CD14-positive monocyte (primary cell): ENCODE measurements around the gene IER5L. TPM values are rescaled to one million over a fixed set of nuclear protein-coding genes. Genes with fewer than 3 reads are reported as not detected.

ENCODE experiments used
- DNase-seq, 3 donors: peaks; one replicate each; pipeline ENCODE4 v3.0.0-alpha.2; 2011 to 2022
- H2AFZ ChIP-seq: 2 replicates; pipeline ENCODE4 v1.6.0; 2012; ENCODE audit warnings: mild to moderate bottlenecking, low read depth, low read length, inconsistent platforms; ENCODE audit not compliant: insufficient read depth, poor library complexity, severe bottlenecking
- H3K27ac ChIP-seq, 2 donors: 1 replicate in 1 of 2; 2 replicates in 1 of 2; pipeline ENCODE4 v1.5.1; 2012 to 2013; ENCODE audit warnings: low read length in 2 of 2, control low read depth in 1 of 2, inconsistent platforms in 1 of 2, low read depth in 1 of 2, mild to moderate bottlenecking in 1 of 2
- H3K27me3 ChIP-seq, 2 donors: one replicate each; pipeline versions ENCODE4 v1.6.0 to v1.6.1; 2011 to 2013; ENCODE audit warnings: low read length in 2 of 2; ENCODE audit not compliant: control insufficient read depth in 2 of 2, insufficient read depth in 2 of 2
- H3K36me3 ChIP-seq, 2 donors: replicated peaks in 1 of 2; 1 replicate in 1 of 2; 2 replicates in 1 of 2; pipeline versions ENCODE4 v1.5.1 to v1.6.1; 2012 to 2013; ENCODE audit warnings: low read length in 2 of 2, control low read depth in 1 of 2, inconsistent platforms in 1 of 2, mild to moderate bottlenecking in 1 of 2; ENCODE audit not compliant: insufficient read depth in 2 of 2, control insufficient read depth in 1 of 2
- H3K4me1 ChIP-seq, 2 donors: 1 replicate in 1 of 2; 2 replicates in 1 of 2; pipeline versions ENCODE4 v1.5.1 to v1.6.1; 2012 to 2013; ENCODE audit warnings: low read length in 2 of 2, control low read depth in 1 of 2, inconsistent platforms in 1 of 2, mild to moderate bottlenecking in 1 of 2, moderate library complexity in 1 of 2; ENCODE audit not compliant: insufficient read depth in 2 of 2, control insufficient read depth in 1 of 2
- H3K4me2 ChIP-seq: replicated peaks from 2 replicates; pipeline ENCODE3; 2012; ENCODE audit warnings: low read length, moderate library complexity, mild to moderate bottlenecking; ENCODE audit not compliant: poor library complexity, severe bottlenecking; ENCODE audit errors: extremely low read depth
- H3K4me3 ChIP-seq, 3 experiments: fragments of 200-600 bp in 1 of 3; sonication (generic) in 1 of 3; replicated peaks in 1 of 3; 1 replicate in 2 of 3; 2 replicates in 1 of 3; pipeline ENCODE4 v1.5.1; 2011 to 2013; ENCODE audit warnings: low read length in 3 of 3, mild to moderate bottlenecking in 3 of 3, control low read depth in 2 of 3, low read depth in 2 of 3, inconsistent platforms in 1 of 3, moderate library complexity in 1 of 3
- H3K79me2 ChIP-seq: 2 replicates; pipeline ENCODE4 v1.6.0; 2012; ENCODE audit warnings: mild to moderate bottlenecking, control low read depth, inconsistent platforms, low read length, moderate library complexity; ENCODE audit not compliant: insufficient read depth
- H3K9ac ChIP-seq: 2 replicates; pipeline ENCODE4 v1.6.0; 2017; ENCODE audit warnings: low read length, mild to moderate bottlenecking; ENCODE audit not compliant: insufficient read depth, poor library complexity, severe bottlenecking
- H3K9me3 ChIP-seq, 2 donors: replicated peaks in 1 of 2; 1 replicate in 1 of 2; 2 replicates in 1 of 2; pipeline versions ENCODE4 v1.5.1 to v1.6.1; 2012 to 2013; ENCODE audit warnings: low read length in 2 of 2, control low read depth in 1 of 2; ENCODE audit not compliant: control insufficient read depth in 1 of 2, insufficient read depth in 1 of 2
- H4K20me1 ChIP-seq: 2 replicates; pipeline ENCODE4 v1.6.0; 2012; ENCODE audit warnings: mild to moderate bottlenecking, low read length, control low read depth, moderate library complexity; ENCODE audit not compliant: insufficient read depth
- H3K27ac Mint-ChIP-seq, 7 donors: one replicate each; pipeline ENCODE4 v1.8.0; 2020; ENCODE audit warnings: mild to moderate bottlenecking in 7 of 7, mixed read lengths in 7 of 7, moderate library complexity in 6 of 7, inconsistent platforms in 2 of 7
- H3K27me3 Mint-ChIP-seq, 3 donors: one replicate each; pipeline ENCODE4 v1.8.0; 2021 to 2022; ENCODE audit warnings: low read depth in 3 of 3, mild to moderate bottlenecking in 3 of 3, mixed read lengths in 3 of 3, moderate library complexity in 3 of 3, inconsistent platforms in 1 of 3
- H3K36me3 Mint-ChIP-seq, 2 donors: one replicate each; pipeline ENCODE4 v1.8.0; 2020; ENCODE audit warnings: mixed read lengths in 2 of 2, inconsistent platforms in 1 of 2, mild to moderate bottlenecking in 1 of 2
- H3K4me1 Mint-ChIP-seq: one replicate; pipeline ENCODE4 v1.8.0; 2020; ENCODE audit warnings: mild to moderate bottlenecking, mixed read lengths
- H3K4me3 Mint-ChIP-seq, 2 donors: one replicate each; pipeline ENCODE4 v1.8.0; 2020; ENCODE audit warnings: mild to moderate bottlenecking in 2 of 2, mixed read lengths in 2 of 2, moderate library complexity in 1 of 2
- H3K9me3 Mint-ChIP-seq, 7 donors: one replicate each; pipeline ENCODE4 v1.8.0; 2020 to 2022; ENCODE audit warnings: mixed read lengths in 7 of 7, mild to moderate bottlenecking in 6 of 7, moderate library complexity in 6 of 7, inconsistent platforms in 2 of 7
- WGBS: methylation state at CpG from one replicate; pipeline ENCODE4 v1.1.5; 2013; ENCODE audit warnings: missing lambda C conversion rate; ENCODE audit not compliant: insufficient coverage; 5-methylcytosine and 5-hydroxymethylcytosine counted together
- intact Hi-C, 2 donors: fragments of 100-400 bp; cut with micrococcal nuclease; formaldehyde crosslinking; loops; one replicate each; pipeline versions ENCODE4 v1.15.0 to v1.15.1; 2023
- polyA plus RNA-seq, 3 donors: library from polyadenylated mRNA; depleted of rRNA in 1 of 3; unstranded in 2 of 3; stranded (reverse) in 1 of 3; fragments of 300-500 nt in 2 of 3; fragments of >200 nt in 1 of 3; fragmentation: Illumina TruSeq in 2 of 3; gene quantifications; 1 replicate in 2 of 3; 2 replicates in 1 of 3; pipeline ENCODE4 v1.2.3, GENCODE V29; 2012 to 2021
- TF ChIP-seq, protein P1 (sequence below): fragments of 200-600 bp; IDR thresholded peaks from one replicate; pipeline ENCODE4 v1.8.0; 2022; ENCODE audit warnings: antibody characterized with exemption, mild to moderate bottlenecking

The IER5L gene
- polyA plus RNA-seq, 3 donors: 0.36 to 15.5 (median 0.79) TPM

DNA sequence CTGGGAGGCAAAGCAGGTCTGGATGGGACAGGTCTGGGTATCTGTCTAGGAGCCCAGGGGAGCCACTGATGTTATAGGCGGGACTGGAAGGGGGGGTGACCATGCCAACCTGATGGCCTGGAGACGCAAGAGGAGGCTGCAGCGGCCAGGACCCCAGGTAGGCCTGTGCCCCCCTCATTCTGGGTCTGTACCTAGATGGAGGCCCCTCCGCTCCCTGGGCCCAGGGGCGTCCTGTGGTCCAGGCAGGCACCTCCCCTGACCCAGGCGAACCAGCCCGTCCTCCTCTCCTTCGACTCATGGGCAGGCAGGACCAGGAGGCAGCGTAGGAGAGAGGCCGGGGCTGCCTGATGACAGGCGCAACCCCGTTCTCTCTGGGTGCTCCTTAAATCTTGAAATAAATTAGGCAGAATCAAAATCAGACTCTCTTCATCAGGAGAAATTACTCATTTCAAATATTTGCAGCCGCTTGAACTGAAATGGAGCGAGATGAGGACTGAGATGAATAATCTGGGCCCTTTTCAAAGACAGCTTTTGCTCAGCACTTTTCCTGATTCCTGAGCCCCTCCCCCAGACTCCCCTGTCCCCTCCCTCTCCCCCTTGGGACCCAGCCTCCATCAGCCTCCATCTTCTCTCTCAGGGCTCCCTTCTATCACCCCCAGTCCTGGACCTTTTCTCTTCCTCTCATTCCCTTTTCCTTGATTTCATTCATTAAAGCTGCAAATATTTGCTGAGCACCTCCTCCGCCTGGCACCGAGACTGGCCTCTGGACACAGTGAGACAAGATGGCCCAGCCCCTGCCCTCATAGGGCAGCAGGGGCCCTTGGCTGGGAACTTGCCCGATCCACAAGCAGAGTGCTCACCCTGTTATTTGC lies 46.8 kb upstream of the IER5L start:
- Histone ChIP-seq H3K36me3 (no peaks in the 10 kb centered on the region), H3K9me3 (no peaks in the 10 kb centered on the region), H3K4me2 (no peak overlapping the region), H3K79me2 (no peaks in the 10 kb centered on the region), H3K27me3 (no peaks in the 10 kb centered on the region), H3K4me1 (peaks cover 6 to 7% of the 10 kb centered on the region in 2 donors), H2AFZ (no peak overlapping the region), H3K27ac (no peak overlapping the region), H4K20me1 (no peaks in the 10 kb centered on the region), H3K9ac (no peak overlapping the region), H3K4me3 (no peak overlapping the region)
- no peaks in the 10 kb centered on the region for H3K36me3 Mint-ChIP-seq
- no peak for DNase-seq
- peak overlapping the region in 1 of 7 donors; percentile 75 for H3K27ac Mint-ChIP-seq
- H3K4me1 Mint-ChIP-seq: peaks cover 7% of the 10 kb centered on the region
- TF ChIP-seq, protein P1, sequence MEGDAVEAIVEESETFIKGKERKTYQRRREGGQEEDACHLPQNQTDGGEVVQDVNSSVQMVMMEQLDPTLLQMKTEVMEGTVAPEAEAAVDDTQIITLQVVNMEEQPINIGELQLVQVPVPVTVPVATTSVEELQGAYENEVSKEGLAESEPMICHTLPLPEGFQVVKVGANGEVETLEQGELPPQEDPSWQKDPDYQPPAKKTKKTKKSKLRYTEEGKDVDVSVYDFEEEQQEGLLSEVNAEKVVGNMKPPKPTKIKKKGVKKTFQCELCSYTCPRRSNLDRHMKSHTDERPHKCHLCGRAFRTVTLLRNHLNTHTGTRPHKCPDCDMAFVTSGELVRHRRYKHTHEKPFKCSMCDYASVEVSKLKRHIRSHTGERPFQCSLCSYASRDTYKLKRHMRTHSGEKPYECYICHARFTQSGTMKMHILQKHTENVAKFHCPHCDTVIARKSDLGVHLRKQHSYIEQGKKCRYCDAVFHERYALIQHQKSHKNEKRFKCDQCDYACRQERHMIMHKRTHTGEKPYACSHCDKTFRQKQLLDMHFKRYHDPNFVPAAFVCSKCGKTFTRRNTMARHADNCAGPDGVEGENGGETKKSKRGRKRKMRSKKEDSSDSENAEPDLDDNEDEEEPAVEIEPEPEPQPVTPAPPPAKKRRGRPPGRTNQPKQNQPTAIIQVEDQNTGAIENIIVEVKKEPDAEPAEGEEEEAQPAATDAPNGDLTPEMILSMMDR: no peak
- peaks cover 0 to 1% (median 0%) of the 10 kb centered on the region in 7 donors for H3K9me3 Mint-ChIP-seq
- no peak overlapping the region for H3K4me3 Mint-ChIP-seq
- intact Hi-C loops: no loop called here
- WGBS: 95% methylated on average over 12 of the region's 17 CpGs
- H3K27me3 Mint-ChIP-seq: peaks cover 0 to 9% (median 1%) of the 10 kb centered on the region in 3 donors

DNA sequence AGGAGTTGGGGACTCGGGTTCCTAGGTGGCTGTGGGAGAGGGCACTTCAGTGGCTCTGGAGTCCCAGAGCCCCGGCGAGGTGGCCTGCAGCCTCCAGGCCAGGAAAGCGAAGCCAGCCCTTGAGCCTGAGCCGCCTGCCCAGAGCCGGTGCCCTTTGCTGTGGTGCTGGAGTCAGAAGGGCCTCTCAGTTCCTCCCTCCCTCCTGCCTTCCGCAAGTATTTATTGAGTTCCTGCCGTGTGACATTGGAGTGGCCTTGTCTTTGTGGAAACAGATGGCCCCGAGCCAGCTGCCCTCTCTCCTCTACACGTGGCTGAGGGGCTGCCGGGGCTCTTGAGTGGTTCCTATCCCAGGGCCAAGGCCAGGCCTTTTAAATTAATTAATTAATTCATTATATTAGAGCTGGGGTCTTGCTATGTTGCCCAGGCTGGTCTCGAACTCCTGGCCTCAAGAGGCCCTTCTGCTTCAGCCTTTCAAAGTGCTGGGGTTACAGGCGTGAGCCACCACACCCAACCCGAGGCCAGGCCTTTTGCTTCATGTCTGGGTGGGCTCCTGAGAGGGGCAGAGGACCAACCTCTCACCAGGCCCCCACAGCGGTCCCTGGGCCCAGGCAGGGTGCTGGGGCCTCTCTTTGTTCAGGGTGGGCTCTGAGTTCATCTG lies 45.6 kb upstream of the IER5L start:
- intact Hi-C loops: no loop called here

More for the DNA sequence above, 45.6 kb upstream of the IER5L start:
- H3K36me3 ChIP-seq: no peaks in the 10 kb centered on the region
- peaks cover 6 to 7% of the 10 kb centered on the region in 2 donors for H3K4me1 ChIP-seq
- Mint-ChIP-seq H3K27ac (no peak overlapping the region), H3K27me3 (peaks cover 0 to 4% (median 1%) of the 10 kb centered on the region in 3 donors), H3K36me3 (no peaks in the 10 kb centered on the region), H3K4me3 (no peak overlapping the region), H3K4me1 (peaks cover 7% of the 10 kb centered on the region), H3K9me3 (peaks cover 0 to 1% (median 0%) of the 10 kb centered on the region in 7 donors)
- WGBS: 98% methylated on average over 7 of the region's 15 CpGs
- H3K9me3 ChIP-seq: no peaks in the 10 kb centered on the region
- no peaks in the 10 kb centered on the region for H3K27me3 ChIP-seq
- no peak overlapping the region for H3K4me2 ChIP-seq
- no peak for DNase-seq
- no peak overlapping the region for H3K4me3 ChIP-seq
- no peak overlapping the region for H3K27ac ChIP-seq
- no peak overlapping the region for H3K9ac ChIP-seq
- no peaks in the 10 kb centered on the region for H3K79me2 ChIP-seq
- no peak overlapping the region for H2AFZ ChIP-seq
- TF ChIP-seq, protein P1: no peak
- no peaks in the 10 kb centered on the region for H4K20me1 ChIP-seq
